Spinal cord (tissue), 10 donors: ENCODE results near the gene RBCK1. TPM values are rescaled to one million over a fixed set of nuclear protein-coding genes. Genes with fewer than 3 reads are reported as not detected.

ENCODE experiments used
- DNase-seq, 6 donors: peaks; one replicate each; pipeline versions ENCODE4 v3.0.0 to v3.0.0-alpha.2; 2013 to 2015; ENCODE audit warnings: low spot score in 6 of 6, low read depth in 4 of 6
- H3K27ac ChIP-seq: one replicate; pipeline ENCODE4 v1.5.1; 2013; ENCODE audit warnings: low read depth, low read length, control low read depth
- H3K27me3 ChIP-seq: one replicate; pipeline ENCODE4 v1.6.1; 2013; ENCODE audit warnings: low read length; ENCODE audit not compliant: control insufficient read depth, insufficient read depth
- H3K36me3 ChIP-seq: one replicate; pipeline ENCODE4 v1.6.1; 2013; ENCODE audit warnings: low read length; ENCODE audit not compliant: control insufficient read depth, insufficient read depth
- H3K4me1 ChIP-seq: one replicate; pipeline ENCODE4 v1.6.1; 2013; ENCODE audit warnings: low read length; ENCODE audit not compliant: control insufficient read depth, insufficient read depth
- H3K4me3 ChIP-seq: one replicate; pipeline ENCODE4 v1.5.1; 2013; ENCODE audit warnings: low read depth, low read length, control low read depth
- H3K9me3 ChIP-seq: one replicate; pipeline ENCODE4 v1.6.1; 2013; ENCODE audit warnings: low read length; ENCODE audit not compliant: control insufficient read depth, insufficient read depth
- whole genome bisulfite sequencing: methylation state at CpG from one replicate; pipeline ENCODE4 v1.1.5; 2013; ENCODE audit warnings: missing lambda C conversion rate; ENCODE audit not compliant: insufficient coverage; 5-methylcytosine and 5-hydroxymethylcytosine counted together
- polyA plus RNA-seq, 2 donors: library from polyadenylated mRNA; unstranded; fragments of 120-200 nt; gene quantifications; one replicate each; pipeline ENCODE4 v1.2.1, GENCODE V29; 2013; ENCODE audit not compliant: insufficient read length in 2 of 2
- total RNA-seq, 2 donors: library from RNA; depleted of rRNA in 1 of 2; stranded (reverse); fragments of 120-200 nt in 1 of 2; fragments of >200 nt in 1 of 2; gene quantifications; one replicate each; pipeline versions ENCODE4 v1.2.3 to v1.2.4, GENCODE V29; 2013 to 2014
- donor health status: healthy.

Gene RBCK1
- total and polyA plus RNA-seq, 4 donors, result 22.5 to 106 (median 63.1) TPM

DNA sequence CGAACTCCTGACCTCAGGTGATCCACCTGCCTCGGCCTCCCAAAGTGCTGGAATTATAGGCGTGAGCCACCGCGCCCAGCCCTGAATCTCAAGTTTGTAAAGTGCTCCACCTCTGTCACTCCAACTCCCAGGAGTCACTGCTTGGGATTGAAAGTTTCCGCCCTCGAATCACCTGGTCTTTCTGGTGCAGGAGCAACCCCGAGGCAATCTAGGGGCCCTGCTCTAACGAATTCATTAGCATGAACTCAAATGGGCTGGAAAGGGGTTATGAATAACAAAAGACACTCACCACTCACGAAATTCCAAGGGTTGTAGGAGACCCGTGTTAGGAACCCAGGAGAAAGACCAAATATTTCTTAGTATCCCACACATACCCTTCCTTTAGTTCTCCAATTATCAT is 26.1 kb downstream of the RBCK1 start:
- Histone ChIP-seq H3K27ac (no peak overlapping the region), H3K27me3 (no peaks in the 10 kb centered on the region), H3K36me3 (peaks cover 87% of the 10 kb centered on the region), H3K9me3 (no peaks in the 10 kb centered on the region), H3K4me1 (peaks cover 3% of the 10 kb centered on the region), H3K4me3 (no peak overlapping the region)
- 70% methylated on average over 6 of the region's 11 CpGs for WGBS
- no peak for DNase-seq

DNA sequence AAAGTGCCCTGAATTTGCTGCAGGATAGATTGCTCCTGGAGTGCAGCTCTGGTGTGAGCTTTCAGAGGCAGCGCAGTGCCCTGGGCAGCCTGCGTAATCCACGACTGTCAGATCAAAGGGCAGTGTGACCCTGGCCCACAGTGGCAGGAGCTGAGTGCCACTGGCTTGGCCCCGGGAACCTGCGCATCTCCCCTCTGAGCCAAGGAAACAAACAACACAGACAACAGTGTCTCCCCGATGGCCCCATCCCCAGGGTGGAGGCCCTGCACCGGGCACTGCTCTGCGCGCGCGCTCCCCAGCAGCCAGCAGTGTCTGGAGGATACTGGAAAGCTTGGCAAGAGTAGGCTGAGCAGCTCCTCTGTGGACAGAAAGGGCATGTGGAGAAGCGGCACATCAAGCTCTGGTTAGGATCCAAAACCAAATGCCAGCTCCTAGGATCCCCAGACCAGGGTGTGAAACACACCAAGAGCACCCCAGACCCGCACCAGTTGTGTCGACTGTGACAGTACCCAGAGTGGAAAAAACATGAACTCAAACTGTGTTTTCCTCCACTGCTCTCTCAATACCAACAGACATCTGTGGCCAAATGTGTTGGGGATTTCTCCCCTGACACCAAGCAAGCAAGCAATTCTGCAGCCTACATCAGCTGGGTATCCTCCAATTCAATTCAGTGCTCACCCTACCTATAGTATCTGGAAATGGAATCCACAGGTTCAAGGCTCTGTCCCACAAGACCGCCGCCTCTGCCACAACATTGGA is 26.7 kb downstream of the RBCK1 start:
- no peak for DNase-seq
- Histone ChIP-seq H3K27me3 (no peaks in the 10 kb centered on the region), H3K9me3 (no peaks in the 10 kb centered on the region), H3K4me1 (peaks cover 3% of the 10 kb centered on the region), H3K27ac (no peak overlapping the region), H3K36me3 (peaks cover 86% of the 10 kb centered on the region), H3K4me3 (no peak overlapping the region)
- 75% methylated on average over 14 of the region's 16 CpGs for WGBS

DNA sequence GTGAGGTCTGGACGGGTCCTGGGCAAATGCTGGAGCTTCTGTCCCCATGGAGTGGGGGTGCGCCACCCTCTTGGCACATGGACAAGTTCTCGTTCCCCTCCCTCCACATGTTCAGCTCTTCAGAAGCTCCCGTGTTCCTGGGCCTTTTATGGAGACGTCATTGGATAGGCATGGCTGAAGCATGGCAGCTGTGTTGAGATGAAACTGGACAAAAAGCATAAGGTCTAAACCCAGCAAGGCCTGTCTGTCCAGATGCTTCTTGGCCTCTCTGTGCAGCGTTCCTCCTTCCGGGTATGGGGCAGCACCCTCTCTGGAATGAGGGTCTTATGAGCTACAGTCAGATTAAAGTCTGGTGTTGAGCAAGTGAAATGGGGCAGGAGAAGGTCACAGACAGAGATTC is 27.5 kb downstream of the RBCK1 start:
- Histone ChIP-seq H3K9me3 (no peaks in the 10 kb centered on the region), H3K4me3 (no peak overlapping the region), H3K4me1 (peaks cover 3% of the 10 kb centered on the region), H3K36me3 (peaks cover 84% of the 10 kb centered on the region), H3K27ac (no peak overlapping the region), H3K27me3 (no peaks in the 10 kb centered on the region)
- 76% methylated on average over 4 of the region's 7 CpGs for WGBS
- no peak for DNase-seq

DNA sequence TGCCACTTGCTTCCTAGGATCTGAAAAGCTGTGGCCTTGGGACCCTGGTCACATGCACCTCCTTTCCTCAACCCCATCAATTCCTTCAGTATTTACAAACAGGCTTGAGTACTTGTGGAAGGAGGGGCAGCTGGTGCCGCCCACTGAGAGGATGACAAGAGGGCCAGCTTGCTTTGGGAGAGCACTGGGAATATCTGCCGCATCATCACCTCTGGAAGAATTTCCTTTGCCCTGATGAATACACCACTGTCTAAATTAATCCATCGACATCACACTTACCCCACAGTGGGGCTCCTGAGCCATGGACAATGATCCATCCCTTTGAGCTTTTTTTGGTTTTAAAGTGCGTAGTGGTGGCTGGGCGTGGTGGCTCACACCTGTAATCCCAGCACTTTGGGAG is 28.4 kb downstream of the RBCK1 start:
- DNase-seq, result no peak
- Histone ChIP-seq H3K27ac (no peak overlapping the region), H3K36me3 (peaks cover 84% of the 10 kb centered on the region), H3K9me3 (no peaks in the 10 kb centered on the region), H3K4me3 (no peak overlapping the region), H3K4me1 (peaks cover 3% of the 10 kb centered on the region), H3K27me3 (no peaks in the 10 kb centered on the region)
- 100% methylated on average over 4 of the region's 5 CpGs for WGBS

DNA sequence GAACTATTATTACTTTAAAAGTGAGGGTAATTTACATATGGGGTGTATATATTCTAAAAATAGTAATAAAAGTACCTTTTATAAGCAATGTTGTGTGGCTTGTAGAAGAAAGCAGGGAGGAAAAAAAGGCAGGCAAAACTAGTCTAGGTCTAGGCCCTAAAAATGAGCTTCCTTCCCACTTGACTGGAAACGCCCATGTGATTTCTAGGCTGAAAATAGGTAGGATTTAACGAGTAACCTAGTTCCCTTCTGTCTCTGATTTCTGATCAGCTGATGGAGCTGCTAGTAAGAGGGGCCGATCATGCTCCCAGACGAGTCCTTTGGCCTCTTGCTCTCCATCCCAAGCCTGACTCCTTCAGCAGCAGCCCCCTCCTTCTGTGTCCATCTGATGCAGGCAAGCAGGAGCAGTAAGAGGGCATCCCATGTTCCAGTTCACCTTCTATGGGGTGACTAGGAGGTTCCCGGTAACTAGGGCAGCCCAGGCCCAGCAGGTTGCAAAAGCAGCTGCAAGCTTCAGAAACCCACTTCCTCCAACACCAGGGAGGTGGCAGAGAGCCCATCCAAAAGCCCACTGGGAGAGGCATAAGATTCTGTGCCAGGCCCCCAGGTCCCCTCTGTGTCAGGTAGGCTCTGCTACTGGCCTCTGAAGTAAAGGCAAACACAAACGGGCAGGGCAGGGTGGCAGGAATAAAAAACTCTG is 29.8 kb downstream of the RBCK1 start:
- no peak for DNase-seq
- no peak overlapping the region for H3K27ac ChIP-seq
- 81% methylated on average over 3 of the region's 6 CpGs for WGBS
- H3K4me3 ChIP-seq, result no peak overlapping the region
- no peaks in the 10 kb centered on the region for H3K27me3 ChIP-seq
- H3K9me3 ChIP-seq, result no peaks in the 10 kb centered on the region
- peaks cover 75% of the 10 kb centered on the region for H3K36me3 ChIP-seq
- no peaks in the 10 kb centered on the region for H3K4me1 ChIP-seq

DNA sequence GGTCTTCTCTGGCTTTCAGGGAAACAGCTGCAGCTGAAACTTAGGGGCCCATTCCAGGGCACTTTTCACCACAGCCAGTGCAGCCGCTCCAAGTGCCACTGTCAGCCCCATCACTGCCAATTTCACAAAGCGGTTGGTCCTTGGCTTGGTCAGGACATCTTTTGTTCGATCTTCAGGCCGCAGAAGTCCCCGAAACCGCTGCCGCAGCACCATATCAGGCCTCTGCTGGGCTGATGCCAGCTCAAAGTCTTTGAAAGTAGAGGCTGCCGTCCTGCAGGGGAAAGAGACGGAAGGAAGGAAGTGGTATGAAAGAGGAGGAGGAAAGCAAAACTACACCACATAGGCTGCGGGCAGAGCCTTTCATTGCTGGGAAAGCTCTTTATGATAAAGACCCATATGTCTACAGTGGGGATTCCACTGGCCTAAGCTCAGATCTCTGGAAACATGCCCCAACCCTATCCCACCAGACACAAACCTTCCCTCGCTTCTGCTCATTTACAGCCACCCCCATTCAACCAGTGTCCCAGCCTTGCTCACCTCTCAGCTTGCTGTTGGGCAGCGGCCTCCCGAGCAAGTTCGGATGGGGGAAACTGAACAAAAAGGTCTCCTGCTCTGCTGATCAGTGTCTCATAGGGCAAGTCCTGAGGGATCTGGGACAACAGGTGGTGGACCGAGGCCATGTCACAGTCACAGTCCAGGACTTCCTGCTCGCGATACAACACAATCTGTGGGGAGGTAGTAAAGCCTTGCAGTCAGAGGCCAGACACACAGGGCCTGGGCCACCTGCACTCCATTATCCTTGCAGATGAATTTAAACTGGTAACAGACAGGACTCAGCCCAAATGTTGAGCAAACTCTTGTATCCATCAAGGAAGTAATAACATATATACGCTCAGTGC is 30.7 kb downstream of the RBCK1 start:
- Histone ChIP-seq H3K27ac (no peak overlapping the region), H3K27me3 (no peaks in the 10 kb centered on the region), H3K36me3 (peaks cover 76% of the 10 kb centered on the region), H3K4me3 (no peak overlapping the region), H3K4me1 (no peaks in the 10 kb centered on the region), H3K9me3 (no peaks in the 10 kb centered on the region)
- DNase-seq, result no peak
- WGBS, result 89% methylated on average over 16 of the region's 18 CpGs

DNA sequence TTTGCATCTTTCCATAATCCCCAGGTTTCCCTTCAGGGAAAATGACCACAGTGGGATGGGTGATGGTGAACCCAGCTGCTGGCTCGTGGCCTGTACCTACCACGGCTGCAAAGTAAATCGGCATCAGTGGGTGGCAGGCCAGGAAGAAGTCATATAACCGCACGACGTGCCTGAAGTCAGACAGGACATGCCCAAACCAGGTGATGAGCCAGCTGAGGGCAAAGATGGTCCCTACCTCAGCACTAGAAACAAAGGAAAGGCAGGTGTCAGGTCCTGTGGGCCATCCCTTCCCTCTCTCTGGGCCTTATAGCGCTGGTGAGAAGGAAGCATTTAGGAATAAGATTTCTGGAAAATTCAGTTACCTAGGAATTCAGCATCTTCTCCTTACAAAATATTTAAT is 32.0 kb downstream of the RBCK1 start:
- peaks cover 76% of the 10 kb centered on the region for H3K36me3 ChIP-seq
- no peak overlapping the region for H3K27ac ChIP-seq
- H3K9me3 ChIP-seq, result no peaks in the 10 kb centered on the region
- no peak for DNase-seq
- no peaks in the 10 kb centered on the region for H3K27me3 ChIP-seq
- no peaks in the 10 kb centered on the region for H3K4me1 ChIP-seq
- no peak overlapping the region for H3K4me3 ChIP-seq
- WGBS, result 100% methylated on average over 6 of the region's 7 CpGs

DNA sequence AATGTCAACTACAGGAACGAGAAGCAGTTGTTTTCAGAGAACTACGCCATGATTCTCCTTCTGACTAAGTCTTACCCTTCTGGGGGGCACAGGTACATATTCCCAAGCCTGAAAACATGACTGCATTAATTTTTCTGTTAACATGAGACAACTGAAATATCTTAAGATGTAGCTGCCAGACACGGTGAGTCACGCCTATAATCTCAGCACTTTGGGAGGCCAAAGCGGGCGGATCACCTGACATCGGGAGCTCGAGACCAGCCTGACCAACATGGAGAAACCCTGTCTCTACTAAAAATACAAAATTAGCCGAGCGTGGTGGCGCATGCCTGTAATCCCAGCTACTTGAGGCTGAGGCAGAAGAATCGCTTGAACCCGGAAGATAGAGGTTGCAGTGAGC is 32.5 kb downstream of the RBCK1 start:
- no peaks in the 10 kb centered on the region for H3K27me3 ChIP-seq
- no peaks in the 10 kb centered on the region for H3K4me1 ChIP-seq
- H3K27ac ChIP-seq, result no peak overlapping the region
- peaks cover 73% of the 10 kb centered on the region for H3K36me3 ChIP-seq
- 99% methylated on average over 11 of the region's 13 CpGs for WGBS
- H3K9me3 ChIP-seq, result no peaks in the 10 kb centered on the region
- H3K4me3 ChIP-seq, result no peak overlapping the region
- no peak for DNase-seq

DNA sequence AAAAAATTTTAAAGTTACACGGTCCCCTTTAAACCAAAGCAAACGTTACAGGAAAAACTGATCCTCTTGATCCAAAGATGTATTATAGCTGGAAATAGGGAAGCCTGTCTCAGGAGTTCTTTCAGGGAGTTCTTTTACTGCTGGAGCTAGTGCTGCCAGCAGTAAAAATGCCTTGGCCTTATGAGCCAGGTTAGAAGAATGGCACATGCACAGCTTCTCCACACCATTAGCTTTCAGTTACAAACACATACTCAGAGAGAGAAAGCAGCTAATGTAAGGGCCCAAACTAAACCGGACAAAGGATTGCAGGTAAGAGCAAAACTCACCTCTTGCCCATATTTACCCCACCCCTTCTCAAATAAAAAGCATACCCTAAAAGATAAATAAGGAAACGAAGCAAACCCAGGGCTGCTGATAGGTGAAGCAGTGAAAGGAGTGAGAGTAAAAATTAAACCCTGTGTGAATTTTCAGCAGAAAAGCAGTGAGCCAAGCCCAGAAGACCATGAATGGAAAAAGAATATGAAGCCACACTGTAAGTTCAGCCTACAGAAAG is 35.2 kb downstream of the RBCK1 start:
- H3K36me3 ChIP-seq, result peaks cover 56% of the 10 kb centered on the region
- WGBS, result no CpG with 5 or more reads among the region's 4 CpGs

More for the DNA sequence above, 35.2 kb downstream of the RBCK1 start:
- Histone ChIP-seq H3K4me3 (no peak overlapping the region), H3K4me1 (no peaks in the 10 kb centered on the region), H3K27ac (no peak overlapping the region), H3K27me3 (no peaks in the 10 kb centered on the region), H3K9me3 (no peaks in the 10 kb centered on the region)
- no peak for DNase-seq
